HG03095 (cell line): ENCODE measurements around the gene BANF2.
"Not testable (repeated sequence)": the region's sequence is repeated elsewhere in the genome, so short reads cannot be mapped to it uniquely, and the experiment has no call there.

ENCODE experiments used
- ATAC-seq: cut with Tn5 transposase; IDR thresholded peaks from one replicate; pipeline ENCODE4 v1.9.1; 2021; ENCODE audit warnings: moderate library complexity; ENCODE audit not compliant: unreplicated experiment

Gene BANF2

GRCh38 chr20:17761604-17762003, 61.8 kb downstream of the BANF2 start:
- ATAC-seq: no peak

GRCh38 chr20:17762243-17762872, 62.6 kb downstream of the BANF2 start:
- ATAC-seq: no peak

- no peak for ATAC-seq
These were observed 63.2 kb downstream of the BANF2 start for GRCh38 chr20:17762873-17763557.

DNA sequence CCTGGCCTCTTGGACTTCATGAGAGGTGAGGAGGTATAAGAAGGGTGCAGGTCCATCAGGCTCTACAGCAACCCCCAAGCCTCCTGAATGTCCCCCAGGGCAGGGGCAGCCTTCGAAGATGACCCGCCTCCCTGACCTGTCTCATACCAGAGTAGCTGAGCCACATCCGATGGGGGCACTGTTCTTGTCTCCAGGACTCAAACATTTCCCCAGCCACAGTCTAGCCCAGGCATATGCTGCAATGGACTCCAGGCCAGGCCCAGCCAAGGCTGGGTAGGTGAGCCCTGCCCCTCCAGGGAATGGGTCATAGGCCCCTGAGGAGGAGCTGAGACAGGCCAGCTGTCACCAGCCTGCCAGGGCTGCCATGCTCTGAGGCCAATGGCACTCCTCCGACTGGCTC, 65.3 kb downstream of the BANF2 start:
- no peak for ATAC-seq

- no peak for ATAC-seq
These were observed 65.8 kb downstream of the BANF2 start for GRCh38 chr20:17765584-17765983.

- ATAC-seq: no peak
These were observed 66.5 kb downstream of the BANF2 start for GRCh38 chr20:17766226-17766625.

DNA sequence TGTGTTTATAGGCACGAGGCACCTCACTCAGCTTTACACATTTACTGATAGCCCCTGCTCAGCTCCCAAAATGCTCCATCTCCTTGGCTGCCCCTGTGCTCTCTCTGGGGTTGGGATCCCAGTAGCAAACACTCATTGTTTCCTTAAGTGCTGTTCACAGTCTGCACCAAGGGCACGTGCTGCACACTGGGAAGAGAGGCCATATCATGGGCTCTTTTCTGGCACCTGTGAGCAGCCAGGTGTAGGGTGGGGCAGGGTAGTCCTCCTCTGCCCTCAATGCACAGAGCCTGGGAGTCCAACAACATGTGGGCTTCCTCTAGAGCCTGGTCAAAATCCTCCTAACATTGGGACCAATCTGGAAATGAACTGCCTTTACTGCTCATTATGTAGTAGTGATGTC, 67.9 kb downstream of the BANF2 start:
- ATAC-seq: no peak

DNA sequence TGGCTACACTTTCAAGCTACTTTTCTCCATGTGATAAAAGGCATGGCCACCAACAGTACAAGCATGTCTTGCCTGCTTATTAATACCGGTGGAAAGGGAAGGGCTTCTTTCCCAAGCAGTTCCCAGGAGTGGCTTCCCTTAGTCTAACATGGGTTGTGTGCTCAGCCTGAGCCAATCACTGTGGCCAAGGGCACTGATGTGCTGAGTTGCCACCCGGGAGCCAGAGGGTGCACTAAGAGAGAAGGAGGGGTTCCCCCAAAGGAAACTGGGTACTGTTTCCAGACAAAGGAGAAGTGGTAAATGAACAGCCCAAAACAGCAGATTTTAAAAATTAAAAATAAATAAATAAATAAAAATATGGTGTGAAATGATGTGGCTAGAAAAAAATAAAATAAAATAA, 68.5 kb downstream of the BANF2 start:
- no peak for ATAC-seq

DNA sequence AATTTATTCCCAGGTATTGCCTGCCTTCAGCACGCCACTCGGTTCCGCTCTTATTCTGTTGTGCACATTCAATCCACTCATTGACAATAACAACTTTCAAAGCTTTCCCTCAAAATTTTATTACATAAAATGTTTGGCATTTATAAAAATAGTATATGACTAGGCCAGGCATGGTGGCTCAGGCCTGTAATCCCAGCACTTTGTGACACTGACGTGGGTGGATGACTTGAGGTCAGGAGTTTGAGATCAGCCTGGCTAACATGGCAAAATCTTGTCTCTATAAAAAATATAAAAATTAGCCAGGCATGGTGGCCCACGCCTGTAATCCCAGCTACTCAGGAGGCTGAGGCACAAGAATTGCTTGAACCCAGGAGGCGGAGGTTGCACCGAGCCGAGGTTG, 70.0 kb downstream of the BANF2 start:
- not testable (repeated sequence) for ATAC-seq

- no peak for ATAC-seq
These were observed 71.6 kb downstream of the BANF2 start for GRCh38 chr20:17771206-17772004.

DNA sequence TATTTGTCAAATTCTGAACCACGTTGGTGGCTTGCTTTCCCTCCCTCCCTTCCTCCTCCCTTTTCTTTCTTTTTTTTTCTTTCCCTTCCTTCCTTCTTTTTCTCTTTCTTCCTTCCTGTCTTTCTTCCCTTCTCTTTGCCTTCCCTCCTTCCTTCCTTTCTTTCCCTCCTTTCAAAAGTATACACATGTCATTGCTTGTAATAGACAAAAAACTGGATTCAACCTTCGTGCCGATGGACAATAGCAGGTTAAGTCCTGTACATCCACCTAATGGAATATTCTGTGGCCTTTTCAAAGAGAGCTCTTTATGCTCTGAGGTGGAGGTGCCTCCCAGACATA, 72.2 kb downstream of the BANF2 start:
- no peak for ATAC-seq

- ATAC-seq: no peak
These were observed 73.9 kb downstream of the BANF2 start for GRCh38 chr20:17773619-17774018.

GRCh38 chr20:17775600-17775999, 75.8 kb downstream of the BANF2 start:
- no peak for ATAC-seq

DNA sequence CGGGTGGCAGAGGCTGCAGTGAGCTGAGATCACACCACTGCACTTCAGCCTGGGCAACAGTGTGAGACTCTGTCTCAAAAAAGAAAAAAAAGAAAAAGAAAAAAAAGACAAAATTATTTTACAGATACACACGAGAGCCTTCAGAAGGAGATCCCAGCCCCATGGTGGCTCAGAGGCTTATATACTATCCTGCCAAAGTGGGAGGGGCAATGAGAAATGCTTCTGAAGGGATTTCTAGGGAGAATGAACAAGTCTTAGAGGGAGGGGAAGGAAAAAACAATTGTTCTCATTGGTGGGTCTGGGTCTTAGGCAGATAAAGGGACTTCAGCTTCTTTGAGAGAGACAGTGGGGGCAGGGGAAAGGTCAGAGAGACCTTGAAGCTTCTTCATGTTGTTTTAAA, 76.8 kb downstream of the BANF2 start:
- no peak for ATAC-seq

GRCh38 chr20:17779011-17779410, 79.2 kb downstream of the BANF2 start:
- not testable (repeated sequence) for ATAC-seq

GRCh38 chr20:17782768-17783167, 83.0 kb downstream of the BANF2 start:
- ATAC-seq: peak; percentile 94

- ATAC-seq: no peak
These were observed 83.9 kb downstream of the BANF2 start for GRCh38 chr20:17783671-17784070.

- ATAC-seq: no peak
These were observed 85.2 kb downstream of the BANF2 start for GRCh38 chr20:17785007-17785406.
